GM12891 (cell line): ENCODE results near the gene EVI5.

ENCODE experiments used
- PAX5 ChIP-seq: IDR thresholded peaks from 2 replicates; pipeline ENCODE4 v1.6.1; 2011; ENCODE audit warnings: low read length, moderate library complexity, mild to moderate bottlenecking; ENCODE audit not compliant: insufficient read depth, severe bottlenecking
- POLR2A ChIP-seq: IDR thresholded peaks from 2 replicates; pipeline ENCODE4 v1.6.1; 2011; ENCODE audit warnings: low read depth, low read length, control low read depth
- POLR2AphosphoS5 ChIP-seq: IDR thresholded peaks from 2 replicates; pipeline ENCODE4 v1.6.1; 2011; ENCODE audit warnings: low read depth, low read length, control low read depth
- POU2F2 ChIP-seq: IDR thresholded peaks from 2 replicates; pipeline ENCODE4 v1.6.1; 2011; ENCODE audit warnings: low read depth, mild to moderate bottlenecking, control low read depth, low read length, moderate library complexity
- SPI1 ChIP-seq: IDR thresholded peaks from 2 replicates; pipeline ENCODE4 v1.6.1; 2011; ENCODE audit warnings: low read depth, low read length, control low read depth
- TAF1 ChIP-seq: IDR thresholded peaks from 2 replicates; pipeline ENCODE4 v1.6.1; 2011; ENCODE audit warnings: low read depth, low read length, control low read depth

DNA sequence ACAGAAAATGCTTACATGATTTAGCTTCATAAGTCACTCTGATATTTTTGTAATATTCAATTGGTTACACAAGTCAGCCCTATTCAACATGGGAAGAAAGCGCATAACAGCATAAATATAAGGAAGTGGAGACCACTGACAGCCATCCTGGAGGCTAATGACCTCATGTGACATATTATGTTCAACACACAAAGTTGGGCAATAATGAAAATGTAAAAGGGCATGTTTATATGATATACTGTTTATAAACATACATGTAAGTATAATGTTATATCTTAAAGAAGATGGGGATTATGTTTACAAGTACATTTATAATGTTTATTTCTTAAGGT, 30.2 kb downstream of the EVI5 start:
- TF ChIP-seq POLR2A (no peak), TAF1 (no peak), POU2F2 (no peak), POLR2AphosphoS5 (no peak), SPI1 (no peak), PAX5 (no peak)
